ENCODE results near the gene RNF13. TPM values are rescaled to one million over a fixed set of nuclear protein-coding genes. Genes with fewer than 3 reads are reported as not detected.

Gene RNF13
- total RNA-seq, 2 donors from 2014 or later, result 51.9 to 84.0 TPM

- no peak for DNase-seq (ENCODE audit: low spot score)
- H3K27me3 ChIP-seq (replicated peaks; ENCODE audit: insufficient read depth), result no peaks in the 10 kb centered on the region
- H3K4me3 ChIP-seq, result no peak overlapping the region
- no peak for TF ChIP-seq CTCF (IDR thresholded peaks at IDR 0.05)
- no peak for ATAC-seq (ENCODE audit: insufficient number of reproducible peaks, low FRiP score, low read depth)
- peaks cover 4 to 6% of the 10 kb centered on the region in 2 donors for H3K4me1 ChIP-seq (ENCODE audit: control insufficient read depth in 1 of 2, low read depth in 2 of 2)
- no peak overlapping the region for H3K27ac ChIP-seq
- no peaks in the 10 kb centered on the region for H3K9me3 ChIP-seq
- peaks cover 6% of the 10 kb centered on the region for H3K36me3 ChIP-seq
Observed at GRCh38 chr3:149845570-149846244, 32.7 kb downstream of the RNF13 start.

GRCh38 chr3:149848238-149848637, 35.2 kb downstream of the RNF13 start:
- H3K27me3 ChIP-seq (replicated peaks; ENCODE audit: insufficient read depth), result no peaks in the 10 kb centered on the region
- H3K27ac ChIP-seq, result no peak overlapping the region
- DNase-seq (ENCODE audit: low spot score) (no peak), ATAC-seq (ENCODE audit: insufficient number of reproducible peaks, low FRiP score, low read depth) (no peak)
- H3K4me3 ChIP-seq, result no peak overlapping the region
- TF ChIP-seq CTCF (IDR thresholded peaks at IDR 0.05), result no peak
- H3K36me3 ChIP-seq, result peaks cover 6% of the 10 kb centered on the region
- peaks cover 3 to 6% of the 10 kb centered on the region in 2 donors for H3K4me1 ChIP-seq (ENCODE audit: control insufficient read depth in 1 of 2, low read depth in 2 of 2)
- H3K9me3 ChIP-seq, result no peaks in the 10 kb centered on the region

- Histone ChIP-seq H3K4me3 (no peak overlapping the region), H3K4me1 (ENCODE audit: control insufficient read depth in 1 of 2, low read depth in 2 of 2) (peaks cover 0 to 6% of the 10 kb centered on the region in 2 donors), H3K27ac (no peak overlapping the region), H3K36me3 (peaks cover 6% of the 10 kb centered on the region), H3K27me3 (replicated peaks; ENCODE audit: insufficient read depth) (no peaks in the 10 kb centered on the region), H3K9me3 (no peaks in the 10 kb centered on the region)
- no peak for ATAC-seq (ENCODE audit: insufficient number of reproducible peaks, low FRiP score, low read depth)
- DNase-seq (ENCODE audit: low spot score), result no peak
- TF ChIP-seq CTCF (IDR thresholded peaks at IDR 0.05), result no peak
Observed at GRCh38 chr3:149848688-149849087, 35.7 kb downstream of the RNF13 start.

- Histone ChIP-seq H3K27ac (no peak overlapping the region), H3K4me1 (ENCODE audit: control insufficient read depth in 1 of 2, low read depth in 2 of 2) (no peaks in the 10 kb centered on the region), H3K9me3 (no peaks in the 10 kb centered on the region), H3K27me3 (replicated peaks; ENCODE audit: insufficient read depth) (no peaks in the 10 kb centered on the region), H3K4me3 (no peak overlapping the region), H3K36me3 (peaks cover 14% of the 10 kb centered on the region)
- TF ChIP-seq CTCF (IDR thresholded peaks at IDR 0.05), result no peak
- no peak for ATAC-seq (ENCODE audit: insufficient number of reproducible peaks, low FRiP score, low read depth)
- DNase-seq (ENCODE audit: low spot score), result no peak
Observed at GRCh38 chr3:149850787-149851584, 38.0 kb downstream of the RNF13 start.

GRCh38 chr3:149858911-149859310, 45.9 kb downstream of the RNF13 start:
- Histone ChIP-seq H3K36me3 (peaks cover 13% of the 10 kb centered on the region), H3K27me3 (replicated peaks; ENCODE audit: insufficient read depth) (no peaks in the 10 kb centered on the region), H3K4me3 (no peak overlapping the region), H3K4me1 (ENCODE audit: control insufficient read depth in 1 of 2, low read depth in 2 of 2) (no peaks in the 10 kb centered on the region), H3K9me3 (no peaks in the 10 kb centered on the region), H3K27ac (no peak overlapping the region)
- ATAC-seq (ENCODE audit: insufficient number of reproducible peaks, low FRiP score, low read depth) (no peak), DNase-seq (ENCODE audit: low spot score) (no peak)
- no peak for TF ChIP-seq CTCF (IDR thresholded peaks at IDR 0.05)
